H9 (cell line): ENCODE measurements around the gene F7. TPM values are rescaled to one million over a fixed set of nuclear protein-coding genes. Genes with fewer than 3 reads are reported as not detected.

Source experiments
- DNase-seq: peaks from one replicate; pipeline ENCODE4 v3.0.0-alpha.2; 2017
- H2AFZ ChIP-seq: one replicate; pipeline ENCODE4 v1.6.1; 2013; ENCODE audit warnings: mild to moderate bottlenecking, low read length, control low read depth, moderate library complexity
- H2AK5ac ChIP-seq: 2 replicates; pipeline ENCODE4 v1.6.1; 2013; ENCODE audit warnings: low read length, control low read depth, mixed read lengths; ENCODE audit not compliant: insufficient read length
- H2BK120ac ChIP-seq: one replicate; pipeline ENCODE4 v1.6.1; 2013; ENCODE audit warnings: low read depth, mild to moderate bottlenecking, low read length, control low read depth, inconsistent platforms; ENCODE audit not compliant: poor library complexity, severe bottlenecking
- H2BK12ac ChIP-seq: 2 replicates; pipeline ENCODE4 v1.6.1; 2013; ENCODE audit warnings: low read length, control low read depth, mixed read lengths, low read depth; ENCODE audit not compliant: insufficient read length
- H2BK15ac ChIP-seq: 2 replicates; pipeline ENCODE4 v1.6.1; 2013; ENCODE audit warnings: low read depth, low read length, control low read depth
- H2BK20ac ChIP-seq: one replicate; pipeline ENCODE4 v1.6.1; 2013; ENCODE audit warnings: low read depth, mild to moderate bottlenecking, low read length, control low read depth, inconsistent platforms; ENCODE audit not compliant: poor library complexity, severe bottlenecking
- H2BK5ac ChIP-seq: 2 replicates; pipeline ENCODE4 v1.6.1; 2013; ENCODE audit warnings: low read length, control low read depth, mixed read lengths; ENCODE audit not compliant: insufficient read length
- H3K14ac ChIP-seq: 2 replicates; pipeline ENCODE4 v1.6.1; 2013; ENCODE audit warnings: low read length, control low read depth; ENCODE audit not compliant: insufficient read depth
- H3K18ac ChIP-seq: 2 replicates; pipeline ENCODE4 v1.6.1; 2013; ENCODE audit warnings: low read depth, mild to moderate bottlenecking, mixed read lengths, low read length, control low read depth; ENCODE audit not compliant: insufficient read length
- H3K23ac ChIP-seq: 2 replicates; pipeline ENCODE4 v1.6.1; 2013; ENCODE audit warnings: low read length, control low read depth, mixed read lengths, low read depth; ENCODE audit not compliant: insufficient read length
- H3K23me2 ChIP-seq: 2 replicates; pipeline ENCODE4 v1.6.1; 2013; ENCODE audit warnings: low read depth, mild to moderate bottlenecking, mixed read lengths, low read length, control low read depth; ENCODE audit not compliant: insufficient read length, poor library complexity, severe bottlenecking
- H3K27ac ChIP-seq: 2 replicates; pipeline ENCODE4 v1.5.1; 2013; ENCODE audit warnings: low read length, control low read depth, mixed read lengths, low read depth; ENCODE audit not compliant: insufficient read length
- H3K27me3 ChIP-seq: 2 replicates; pipeline ENCODE4 v1.6.1; 2013; ENCODE audit warnings: low read length, control low read depth, inconsistent platforms; ENCODE audit not compliant: insufficient read depth
- H3K4ac ChIP-seq: 2 replicates; pipeline ENCODE4 v1.6.1; 2013; ENCODE audit warnings: low read depth, mild to moderate bottlenecking, control low read depth, inconsistent platforms, low read length, moderate library complexity
- H3K4me1 ChIP-seq: 2 replicates; pipeline ENCODE4 v1.6.1; 2013; ENCODE audit warnings: low read length, control low read depth, inconsistent platforms; ENCODE audit not compliant: insufficient read depth
- H3K4me2 ChIP-seq: 2 replicates; pipeline ENCODE4 v1.6.1; 2013; ENCODE audit warnings: low read length, control low read depth, mixed read lengths; ENCODE audit not compliant: insufficient read length, insufficient read depth
- H3K56ac ChIP-seq: 2 replicates; pipeline ENCODE4 v1.6.1; 2013; ENCODE audit warnings: low read depth, mild to moderate bottlenecking, mixed read lengths, low read length, control low read depth; ENCODE audit not compliant: insufficient read length
- H3K79me1 ChIP-seq: 2 replicates; pipeline ENCODE4 v1.6.1; 2013; ENCODE audit warnings: low read depth, mild to moderate bottlenecking, moderate library complexity, low read length, control low read depth, inconsistent platforms; ENCODE audit not compliant: insufficient read depth, poor library complexity, severe bottlenecking
- H3K79me2 ChIP-seq: 2 replicates; pipeline ENCODE4 v1.6.1; 2013; ENCODE audit warnings: low read length, control low read depth, inconsistent platforms; ENCODE audit not compliant: insufficient read depth
- H3K9ac ChIP-seq: 2 replicates; pipeline ENCODE4 v1.6.1; 2013; ENCODE audit warnings: low read length, control low read depth, mixed read lengths; ENCODE audit not compliant: insufficient read length; ENCODE audit errors: extremely low read depth
- H3K9me3 ChIP-seq: one replicate; pipeline ENCODE4 v1.6.1; 2013; ENCODE audit warnings: low read depth, low read length, inconsistent platforms; ENCODE audit not compliant: control insufficient read depth
- H3T11ph ChIP-seq: one replicate; pipeline ENCODE4 v1.6.1; 2013; ENCODE audit warnings: mild to moderate bottlenecking, low read length, control low read depth, inconsistent platforms
- H4K20me1 ChIP-seq: one replicate; pipeline ENCODE4 v1.6.1; 2013; ENCODE audit not compliant: control insufficient read depth, insufficient read length, insufficient read depth
- H4K5ac ChIP-seq: 2 replicates; pipeline ENCODE4 v1.6.1; 2013; ENCODE audit warnings: low read depth, mild to moderate bottlenecking, mixed read lengths, low read length, control low read depth; ENCODE audit not compliant: insufficient read length
- H4K8ac ChIP-seq: replicated peaks from 2 replicates; pipeline ENCODE4 v1.6.1; 2013; ENCODE audit warnings: low read length, control low read depth, mixed read lengths, low read depth; ENCODE audit not compliant: insufficient read length
- H4K91ac ChIP-seq: 2 replicates; pipeline ENCODE4 v1.6.1; 2013; ENCODE audit warnings: low read depth, mild to moderate bottlenecking, moderate library complexity, mixed read lengths, low read length, control low read depth; ENCODE audit not compliant: insufficient read length
- H3K27ac Mint-ChIP-seq, 3 experiments: 2 replicates in 2 of 3; 3 replicates in 1 of 3; pipeline ENCODE4 v1.8.0; 2020 to 2021; ENCODE audit warnings: mixed read lengths in 3 of 3, mild to moderate bottlenecking in 1 of 3, moderate library complexity in 1 of 3
- H3K27me3 Mint-ChIP-seq: 2 replicates; pipeline ENCODE4 v1.8.0; 2021; ENCODE audit warnings: low read depth, mild to moderate bottlenecking, moderate library complexity, mixed read lengths
- H3K36me3 Mint-ChIP-seq, 3 experiments: 2 replicates in 2 of 3; 3 replicates in 1 of 3; pipeline ENCODE4 v1.8.0; 2020 to 2021; ENCODE audit warnings: low read depth in 3 of 3, mixed read lengths in 3 of 3; ENCODE audit not compliant: insufficient read depth in 1 of 3
- H3K4me1 Mint-ChIP-seq, 2 experiments: 2 replicates each; pipeline ENCODE4 v1.8.0; 2020; ENCODE audit warnings: mixed read lengths in 2 of 2
- H3K4me3 Mint-ChIP-seq, 2 experiments: 2 replicates in 1 of 2; 3 replicates in 1 of 2; pipeline ENCODE4 v1.8.0; 2020 to 2021; ENCODE audit warnings: mild to moderate bottlenecking in 2 of 2, mixed read lengths in 2 of 2, moderate library complexity in 1 of 2
- H3K9me3 Mint-ChIP-seq, 2 experiments: 2 replicates in 1 of 2; 3 replicates in 1 of 2; pipeline ENCODE4 v1.8.0; 2020; ENCODE audit warnings: mild to moderate bottlenecking in 2 of 2, mixed read lengths in 2 of 2, moderate library complexity in 1 of 2
- WGBS: extraction: QIAGEN DNeasy Blood & Tissue Kit; methylation state at CpG from one replicate; pipeline ENCODE4 v1.1.7; 2013; ENCODE audit warnings: missing lambda C conversion rate, low lambda C conversion rate, mixed read lengths; ENCODE audit not compliant: insufficient read length; ENCODE audit errors: extremely low coverage; 5-methylcytosine and 5-hydroxymethylcytosine counted together
- total RNA-seq: library from RNA; stranded (reverse); gene quantifications from 2 replicates; pipeline ENCODE4 v1.2.1, GENCODE V29; 2021
- TF ChIP-seq, protein P1 (sequence below): fragments of 200-600 bp; sonication (generic); conservative IDR thresholded peaks from 3 replicates; pipeline ENCODE4 v1.8.0; 2021; ENCODE audit warnings: antibody characterized with exemption, mild to moderate bottlenecking

F7 gene
- total RNA-seq, 1 experiment from 2014 or later, result 0.81 TPM

- Histone ChIP-seq H2BK20ac (no peak overlapping the region), H3K56ac (no peak overlapping the region), H3K4me1 (no peaks in the 10 kb centered on the region), H3K18ac (no peak overlapping the region), H2BK5ac (no peak overlapping the region), H3K27ac (no peak overlapping the region), H3K27me3 (no peaks in the 10 kb centered on the region), H4K20me1 (no peaks in the 10 kb centered on the region), H3K14ac (no peak overlapping the region), H3K23me2 (no peaks in the 10 kb centered on the region), H3T11ph (no peak overlapping the region), H3K79me1 (no peaks in the 10 kb centered on the region), H2AK5ac (no peak overlapping the region), H2AFZ (no peak overlapping the region), H3K9ac (no peak overlapping the region), H2BK12ac (no peak overlapping the region), H2BK120ac (no peak overlapping the region), H4K8ac (no peak overlapping the region), H4K91ac (no peak overlapping the region), H3K23ac (no peak overlapping the region), H3K4me2 (no peak overlapping the region), H3K79me2 (no peaks in the 10 kb centered on the region), H4K5ac (no peak overlapping the region), H3K9me3 (no peaks in the 10 kb centered on the region), H2BK15ac (no peak overlapping the region), H3K4ac (no peak overlapping the region)
- Mint-ChIP-seq H3K27ac (no peak overlapping the region), H3K4me1 (peaks cover 19 to 24% of the 10 kb centered on the region in 2 experiments), H3K27me3 (peaks cover 9% of the 10 kb centered on the region), H3K36me3 (peaks cover 12 to 38% (median 18%) of the 10 kb centered on the region in 3 experiments; a peak in 5 of 7 replicates), H3K4me3 (no peak overlapping the region), H3K9me3 (no peaks in the 10 kb centered on the region)
- DNase-seq, result no peak
- no CpG with 5 or more reads among the region's 3 CpGs for WGBS
- TF ChIP-seq, protein P1, sequence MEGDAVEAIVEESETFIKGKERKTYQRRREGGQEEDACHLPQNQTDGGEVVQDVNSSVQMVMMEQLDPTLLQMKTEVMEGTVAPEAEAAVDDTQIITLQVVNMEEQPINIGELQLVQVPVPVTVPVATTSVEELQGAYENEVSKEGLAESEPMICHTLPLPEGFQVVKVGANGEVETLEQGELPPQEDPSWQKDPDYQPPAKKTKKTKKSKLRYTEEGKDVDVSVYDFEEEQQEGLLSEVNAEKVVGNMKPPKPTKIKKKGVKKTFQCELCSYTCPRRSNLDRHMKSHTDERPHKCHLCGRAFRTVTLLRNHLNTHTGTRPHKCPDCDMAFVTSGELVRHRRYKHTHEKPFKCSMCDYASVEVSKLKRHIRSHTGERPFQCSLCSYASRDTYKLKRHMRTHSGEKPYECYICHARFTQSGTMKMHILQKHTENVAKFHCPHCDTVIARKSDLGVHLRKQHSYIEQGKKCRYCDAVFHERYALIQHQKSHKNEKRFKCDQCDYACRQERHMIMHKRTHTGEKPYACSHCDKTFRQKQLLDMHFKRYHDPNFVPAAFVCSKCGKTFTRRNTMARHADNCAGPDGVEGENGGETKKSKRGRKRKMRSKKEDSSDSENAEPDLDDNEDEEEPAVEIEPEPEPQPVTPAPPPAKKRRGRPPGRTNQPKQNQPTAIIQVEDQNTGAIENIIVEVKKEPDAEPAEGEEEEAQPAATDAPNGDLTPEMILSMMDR, result no peak
Measured at GRCh38 chr13:113167575-113167974, 62.0 kb downstream of the F7 start.
